ENCODE measurements around the gene IRF2BP2. TPM values are rescaled to one million over a fixed set of nuclear protein-coding genes. Genes with fewer than 3 reads are reported as not detected.
"Not testable (repeated sequence)": the region's sequence is repeated elsewhere in the genome, so short reads cannot be mapped to it uniquely, and the experiment has no call there.

Gene IRF2BP2
- total and polyA plus RNA-seq, 2 of the 13 experiments (the other 11 are each of a cell fraction or from before 2014, with no cell fraction given), result 140 to 147 TPM

DNA sequence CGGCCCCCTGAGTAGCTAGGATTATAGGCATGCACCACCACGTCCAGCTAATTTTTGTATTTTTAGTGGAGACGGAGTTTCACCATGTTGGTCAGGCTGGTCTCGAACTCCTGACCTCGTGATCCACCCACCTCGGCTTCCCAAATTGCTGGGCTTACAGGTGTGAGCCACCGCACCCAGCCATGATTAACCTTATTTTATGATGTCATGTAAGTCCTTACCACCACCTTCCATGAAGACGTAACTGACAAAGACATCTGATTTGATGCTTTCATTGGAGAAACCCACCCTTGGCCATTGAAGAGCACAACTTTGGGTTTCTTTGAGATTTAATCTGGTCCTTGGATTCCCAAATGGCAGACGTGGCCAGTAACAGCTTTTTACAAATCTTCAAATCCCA, 24.9 kb upstream of the IRF2BP2 start:
- H4K20me1 ChIP-seq (ENCODE audit: insufficient read depth, low read length); intact Hi-C loops (cut with micrococcal nuclease; ENCODE audit: unreplicated experiment); H3K27me3 ChIP-seq (ENCODE audit: control insufficient read depth in 1 of 2, insufficient read depth in 2 of 2, low read length in 2 of 2); H2AFZ ChIP-seq (ENCODE audit: low read length); H3K4me2 ChIP-seq (ENCODE audit: low read depth, low read length); ATAC-seq; H3K9ac ChIP-seq (ENCODE audit: insufficient read depth, low read depth, low read length); H3K79me2 ChIP-seq (ENCODE audit: insufficient read depth, low read length); H3K4me3 ChIP-seq (replicated peaks in 1 of 3; ENCODE audit: insufficient read depth in 1 of 3, low read depth in 2 of 3, low read length in 3 of 3); DNase-seq (ENCODE audit: low spot score); H3K36me3 ChIP-seq (replicated peaks in 1 of 2; ENCODE audit: control insufficient read depth in 1 of 2, insufficient read depth in 2 of 2, low read length in 2 of 2); H3K9me3 ChIP-seq (ENCODE audit: low read length); H3K27ac ChIP-seq (ENCODE audit: extremely low read length, insufficient read depth, low read length); in situ Hi-C loops (cut with HindIII; ENCODE audit: extremely low pct_ligation_motif_present, low pct_unique_long_range_greater_than_20kb); CTCF ChIA-PET (ENCODE audit: low intra/inter-chr PET ratio, low total read pairs); FAIRE-seq; BruUV-seq (replicated peaks); TF ChIP-seq ATF7 (CRISPR knock-in tag; IDR thresholded peaks at IDR 0.05): not testable (repeated sequence)
- POLR2A ChIA-PET, result interaction anchor here (4.4 kb wide), 1 partner anchor 23 kb away, joined by 44 read pairs; no protein-coding TSS in a partner anchor
- 92% methylated on average over 9 of the region's 9 CpGs for WGBS (ENCODE audit: low lambda C conversion rate)
- TF ChIP-seq ATF7 (IDR thresholded peaks at IDR 0.05), result peak; percentile 74
- peaks cover 82% of the 10 kb centered on the region for H3K4me1 ChIP-seq (ENCODE audit: insufficient read depth, low read length)

DNA sequence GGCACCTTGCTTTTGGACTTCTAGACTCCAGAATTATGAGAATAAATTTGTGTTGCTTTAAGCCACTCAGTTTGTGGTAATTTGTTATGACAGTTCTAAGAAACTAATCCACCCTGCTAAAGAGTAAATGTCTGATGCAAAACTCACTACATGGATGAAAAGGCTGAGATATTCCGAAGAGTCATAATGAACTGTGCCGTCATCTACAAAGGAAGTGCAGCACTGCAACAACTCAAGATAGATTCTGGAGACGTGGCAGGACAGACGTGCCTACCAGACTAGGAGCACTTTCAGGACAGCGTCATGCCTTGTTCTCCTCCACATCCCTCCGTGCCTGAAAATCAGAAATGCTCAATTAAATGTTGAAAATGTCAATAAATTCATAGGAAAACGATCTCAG, 24.4 kb upstream of the IRF2BP2 start:
- Histone ChIP-seq H2AFZ (ENCODE audit: low read length) (no peak overlapping the region), H3K36me3 (replicated peaks in 1 of 2; ENCODE audit: control insufficient read depth in 1 of 2, insufficient read depth in 2 of 2, low read length in 2 of 2) (no peaks in the 10 kb centered on the region), H3K9me3 (ENCODE audit: low read length) (no peaks in the 10 kb centered on the region), H3K27ac (ENCODE audit: extremely low read length, insufficient read depth, low read length) (no peak overlapping the region), H3K79me2 (ENCODE audit: insufficient read depth, low read length) (no peaks in the 10 kb centered on the region), H3K27me3 (ENCODE audit: control insufficient read depth in 1 of 2, insufficient read depth in 2 of 2, low read length in 2 of 2) (no peaks in the 10 kb centered on the region), H3K4me3 (replicated peaks in 1 of 3; ENCODE audit: insufficient read depth in 1 of 3, low read depth in 2 of 3, low read length in 3 of 3) (no peak overlapping the region), H3K9ac (ENCODE audit: insufficient read depth, low read depth, low read length) (no peak overlapping the region), H3K4me1 (ENCODE audit: insufficient read depth, low read length) (peaks cover 82% of the 10 kb centered on the region), H4K20me1 (ENCODE audit: insufficient read depth, low read length) (no peaks in the 10 kb centered on the region), H3K4me2 (ENCODE audit: low read depth, low read length) (no peak overlapping the region)
- no TSS peak for BruUV-seq (replicated peaks)
- TF ChIP-seq ZNF780A (CRISPR knock-in tag; IDR thresholded peaks at IDR 0.05), result no peak
- TF ChIP-seq ZNF441 (CRISPR knock-in tag; IDR thresholded peaks at IDR 0.05; ENCODE audit: borderline replicate concordance), result no peak
- no peak for TF ChIP-seq KDM6A (CRISPR knock-in tag; IDR thresholded peaks at IDR 0.05; ENCODE audit: low read depth)
- no peak for TF ChIP-seq SCMH1 (CRISPR knock-in tag; IDR thresholded peaks at IDR 0.05; ENCODE audit: borderline replicate concordance)
- TF ChIP-seq ZNF598 (CRISPR knock-in tag; IDR thresholded peaks at IDR 0.05; ENCODE audit: borderline replicate concordance), result no peak
- TF ChIP-seq, protein P1, sequence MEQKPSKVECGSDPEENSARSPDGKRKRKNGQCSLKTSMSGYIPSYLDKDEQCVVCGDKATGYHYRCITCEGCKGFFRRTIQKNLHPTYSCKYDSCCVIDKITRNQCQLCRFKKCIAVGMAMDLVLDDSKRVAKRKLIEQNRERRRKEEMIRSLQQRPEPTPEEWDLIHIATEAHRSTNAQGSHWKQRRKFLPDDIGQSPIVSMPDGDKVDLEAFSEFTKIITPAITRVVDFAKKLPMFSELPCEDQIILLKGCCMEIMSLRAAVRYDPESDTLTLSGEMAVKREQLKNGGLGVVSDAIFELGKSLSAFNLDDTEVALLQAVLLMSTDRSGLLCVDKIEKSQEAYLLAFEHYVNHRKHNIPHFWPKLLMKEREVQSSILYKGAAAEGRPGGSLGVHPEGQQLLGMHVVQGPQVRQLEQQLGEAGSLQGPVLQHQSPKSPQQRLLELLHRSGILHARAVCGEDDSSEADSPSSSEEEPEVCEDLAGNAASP (CRISPR knock-in tag; IDR thresholded peaks at IDR 0.05; ENCODE audit: borderline replicate concordance), result no peak
- TF ChIP-seq, protein P2, sequence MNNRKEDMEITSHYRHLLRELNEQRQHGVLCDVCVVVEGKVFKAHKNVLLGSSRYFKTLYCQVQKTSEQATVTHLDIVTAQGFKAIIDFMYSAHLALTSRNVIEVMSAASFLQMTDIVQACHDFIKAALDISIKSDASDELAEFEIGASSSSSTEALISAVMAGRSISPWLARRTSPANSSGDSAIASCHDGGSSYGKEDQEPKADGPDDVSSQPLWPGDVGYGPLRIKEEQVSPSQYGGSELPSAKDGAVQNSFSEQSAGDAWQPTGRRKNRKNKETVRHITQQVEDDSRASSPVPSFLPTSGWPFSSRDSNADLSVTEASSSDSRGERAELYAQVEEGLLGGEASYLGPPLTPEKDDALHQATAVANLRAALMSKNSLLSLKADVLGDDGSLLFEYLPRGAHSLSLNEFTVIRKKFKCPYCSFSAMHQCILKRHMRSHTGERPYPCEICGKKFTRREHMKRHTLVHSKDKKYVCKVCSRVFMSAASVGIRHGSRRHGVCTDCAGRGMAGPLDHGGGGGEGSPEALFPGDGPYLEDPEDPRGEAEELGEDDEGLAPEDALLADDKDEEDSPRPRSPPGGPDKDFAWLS (CRISPR knock-in tag; IDR thresholded peaks at IDR 0.05; ENCODE audit: borderline replicate concordance), result no peak
- WGBS (ENCODE audit: low lambda C conversion rate), result 86% methylated on average over 7 of the region's 7 CpGs
- FAIRE-seq (no peak), DNase-seq (ENCODE audit: low spot score) (no peak), ATAC-seq (no peak)
- ChIA-PET CTCF (ENCODE audit: low intra/inter-chr PET ratio, low total read pairs) (no interaction called here), POLR2A (interaction anchor here (4.4 kb wide), 1 partner anchor 22 kb away, joined by 44 read pairs; no protein-coding TSS in a partner anchor)
- in situ Hi-C loops (cut with HindIII; ENCODE audit: extremely low pct_ligation_motif_present, low pct_unique_long_range_greater_than_20kb) (no loop called here), intact Hi-C loops (cut with micrococcal nuclease; ENCODE audit: unreplicated experiment) (no loop called here)

Data from HepG2 (cell line).